SK-N-SH treated with all-trans-retinoic acid at 6 μM for 48 hours (cell line): Measurements from ENCODE around the gene PAAF1.

Experiments
- ARNTL ChIP-seq: fragments of 450-650 bp; formaldehyde crosslinking; IDR thresholded peaks from 2 replicates; pipeline ENCODE4 v1.5.0; 2020; ENCODE audit warnings: low read depth, mild to moderate bottlenecking, moderate library complexity, borderline replicate concordance
- CREB5 ChIP-seq: fragments of 250-450 bp; sonication (Bioruptor Pico); IDR thresholded peaks from 2 replicates; pipeline ENCODE4 v1.5.1; 2020; ENCODE audit warnings: low read depth, mild to moderate bottlenecking, moderate library complexity
- ESRRG ChIP-seq: fragments of 250-450 bp; sonication (Bioruptor Pico); IDR thresholded peaks from 2 replicates; pipeline ENCODE4 v1.6.1; 2021; ENCODE audit warnings: mild to moderate bottlenecking
- OSR1 ChIP-seq: fragments of 250-450 bp; sonication (Bioruptor Pico); IDR thresholded peaks from 2 replicates; pipeline ENCODE4 v1.8.0; 2022; ENCODE audit warnings: moderate library complexity, mild to moderate bottlenecking, inconsistent platforms
- PATZ1 ChIP-seq: fragments of 250-450 bp; sonication (Bioruptor Pico); IDR thresholded peaks from 2 replicates; pipeline ENCODE4 v1.8.0; 2020; ENCODE audit warnings: mild to moderate bottlenecking, moderate library complexity, borderline replicate concordance
- SNAI2 ChIP-seq: fragments of 250-450 bp; sonication (Bioruptor Pico); IDR thresholded peaks from 2 replicates; pipeline ENCODE4 v1.5.0; 2020; ENCODE audit warnings: mild to moderate bottlenecking, moderate library complexity
- ZC3H10 ChIP-seq: fragments of 250-450 bp; sonication (Bioruptor Pico); IDR thresholded peaks from 2 replicates; pipeline ENCODE4 v1.5.1; 2021; ENCODE audit warnings: mild to moderate bottlenecking, moderate library complexity

GRCh38 chr11:73870261-73870660 lies 6.5 kb upstream of the PAAF1 start:
- TF ChIP-seq ZC3H10 (CRISPR knock-in tag) = no peak
- TF ChIP-seq PATZ1 (CRISPR knock-in tag) = no peak
- no peak for TF ChIP-seq CREB5 (CRISPR knock-in tag)
- TF ChIP-seq ESRRG (CRISPR knock-in tag) = no peak
- no peak for TF ChIP-seq ARNTL (CRISPR knock-in tag)
- TF ChIP-seq SNAI2 (CRISPR knock-in tag) = no peak
- no peak for TF ChIP-seq OSR1 (CRISPR knock-in tag)
